Ectodermal cell (in vitro differentiated cells): ENCODE results near the gene LAMP5.

ENCODE experiments used
- H3K27ac ChIP-seq: 2 replicates; pipeline ENCODE4 v1.7.0; 2013; ENCODE audit warnings: mild to moderate bottlenecking, low read depth, low read length; ENCODE audit not compliant: insufficient read depth, poor library complexity, severe bottlenecking
- H3K27me3 ChIP-seq: 2 replicates; pipeline ENCODE4 v1.7.0; 2013; ENCODE audit warnings: mild to moderate bottlenecking, low read length; ENCODE audit not compliant: insufficient read depth, control insufficient read depth, poor library complexity, severe bottlenecking
- H3K36me3 ChIP-seq: one replicate; pipeline ENCODE4 v1.7.0; 2013; ENCODE audit warnings: low read length; ENCODE audit not compliant: control insufficient read depth, insufficient read depth
- H3K4me1 ChIP-seq: one replicate; pipeline ENCODE4 v1.7.0; 2013; ENCODE audit warnings: low read length; ENCODE audit not compliant: control insufficient read depth, insufficient read depth
- H3K4me3 ChIP-seq: 2 replicates; pipeline ENCODE4 v1.7.0; 2013; ENCODE audit warnings: low read depth, low read length, control low read depth; ENCODE audit not compliant: insufficient read depth
- H3K9me3 ChIP-seq: 2 replicates; pipeline ENCODE4 v1.7.0; 2013; ENCODE audit warnings: mild to moderate bottlenecking, low read length, moderate library complexity; ENCODE audit not compliant: control insufficient read depth
- WGBS, 2 experiments: methylation state at CpG; one replicate each; pipeline ENCODE4 v1.1.7; 2013; ENCODE audit warnings: missing lambda C conversion rate in 2 of 2; 5-methylcytosine and 5-hydroxymethylcytosine counted together

Gene LAMP5

GRCh38 chr20:9523636-9524035 lies 9.2 kb downstream of the LAMP5 start:
- WGBS, 2 experiments = 97 to 100% methylated on average over 2 of the region's 3 CpGs
- H3K36me3 ChIP-seq = no peaks in the 10 kb centered on the region

GRCh38 chr20:9531581-9531980 lies 17.2 kb downstream of the LAMP5 start:
- WGBS, 2 experiments = 83 to 85% methylated on average over 1 to 2 of the region's 2 CpGs
- Histone ChIP-seq H3K9me3 (no peaks in the 10 kb centered on the region), H3K27me3 (no peaks in the 10 kb centered on the region), H3K4me3 (no peak overlapping the region), H3K36me3 (no peaks in the 10 kb centered on the region), H3K4me1 (no peaks in the 10 kb centered on the region), H3K27ac (no peak overlapping the region)

More at GRCh38 chr20:9523636-9524035, 9.2 kb downstream of the LAMP5 start:
- Histone ChIP-seq H3K4me3 (no peak overlapping the region), H3K27ac (no peak overlapping the region), H3K27me3 (no peaks in the 10 kb centered on the region), H3K9me3 (no peaks in the 10 kb centered on the region), H3K4me1 (peaks cover 16% of the 10 kb centered on the region)

GRCh38 chr20:9532069-9532838 lies 17.9 kb downstream of the LAMP5 start:
- no peaks in the 10 kb centered on the region for H3K36me3 ChIP-seq
- no peaks in the 10 kb centered on the region for H3K27me3 ChIP-seq
- H3K4me3 ChIP-seq = no peak overlapping the region
- no peak overlapping the region for H3K27ac ChIP-seq
- H3K9me3 ChIP-seq = no peaks in the 10 kb centered on the region
- no peaks in the 10 kb centered on the region for H3K4me1 ChIP-seq
- WGBS, 2 experiments = 85 to 88% methylated on average over 4 of the region's 4 CpGs

- no peaks in the 10 kb centered on the region for H3K9me3 ChIP-seq
- H3K27me3 ChIP-seq = no peaks in the 10 kb centered on the region
- 85 to 91% methylated on average over 4 of the region's 5 CpGs for WGBS, 2 experiments
- no peaks in the 10 kb centered on the region for H3K4me1 ChIP-seq
- no peak overlapping the region for H3K4me3 ChIP-seq
- H3K27ac ChIP-seq = no peak overlapping the region
- no peaks in the 10 kb centered on the region for H3K36me3 ChIP-seq
Measured at GRCh38 chr20:9534025-9534424, 19.6 kb downstream of the LAMP5 start.

- Histone ChIP-seq H3K4me1 (no peaks in the 10 kb centered on the region), H3K27me3 (no peaks in the 10 kb centered on the region), H3K4me3 (no peak overlapping the region), H3K36me3 (no peaks in the 10 kb centered on the region), H3K27ac (no peak overlapping the region), H3K9me3 (no peaks in the 10 kb centered on the region)
- WGBS, 2 experiments = 90 to 97% methylated on average over 2 of the region's 2 CpGs
Measured at GRCh38 chr20:9535449-9535848, 21.1 kb downstream of the LAMP5 start.

- Histone ChIP-seq H3K4me1 (no peaks in the 10 kb centered on the region), H3K9me3 (no peaks in the 10 kb centered on the region), H3K4me3 (no peak overlapping the region), H3K27me3 (no peaks in the 10 kb centered on the region), H3K36me3 (no peaks in the 10 kb centered on the region), H3K27ac (no peak overlapping the region)
- 90 to 91% methylated on average over 4 of the region's 4 CpGs for WGBS, 2 experiments
Measured at GRCh38 chr20:9543214-9543613, 28.8 kb downstream of the LAMP5 start.

GRCh38 chr20:9550283-9550682 lies 35.9 kb downstream of the LAMP5 start:
- H3K4me3 ChIP-seq = no peak overlapping the region
- no CpG with 5 or more reads among the region's 1 CpG for WGBS, 2 experiments
- H3K27ac ChIP-seq = no peak overlapping the region
- no peaks in the 10 kb centered on the region for H3K4me1 ChIP-seq
- H3K27me3 ChIP-seq = no peaks in the 10 kb centered on the region
- no peaks in the 10 kb centered on the region for H3K9me3 ChIP-seq
- H3K36me3 ChIP-seq = no peaks in the 10 kb centered on the region

GRCh38 chr20:9550871-9551270 lies 36.5 kb downstream of the LAMP5 start:
- WGBS, 2 experiments = 90 to 92% methylated on average over 1 to 2 of the region's 2 CpGs
- Histone ChIP-seq H3K9me3 (no peaks in the 10 kb centered on the region), H3K36me3 (no peaks in the 10 kb centered on the region), H3K27me3 (no peaks in the 10 kb centered on the region), H3K4me3 (no peak overlapping the region), H3K4me1 (no peaks in the 10 kb centered on the region), H3K27ac (no peak overlapping the region)

- no peaks in the 10 kb centered on the region for H3K27me3 ChIP-seq
- no peak overlapping the region for H3K4me3 ChIP-seq
- no peaks in the 10 kb centered on the region for H3K36me3 ChIP-seq
- no peak overlapping the region for H3K27ac ChIP-seq
- H3K9me3 ChIP-seq = no peaks in the 10 kb centered on the region
- 95 to 96% methylated on average over 4 of the region's 4 CpGs for WGBS, 2 experiments
- H3K4me1 ChIP-seq = no peaks in the 10 kb centered on the region
Measured at GRCh38 chr20:9551808-9552550, 37.6 kb downstream of the LAMP5 start.

GRCh38 chr20:9555781-9556180 lies 41.4 kb downstream of the LAMP5 start:
- 94 to 99% methylated on average over 2 of the region's 2 CpGs for WGBS, 2 experiments
- Histone ChIP-seq H3K36me3 (no peaks in the 10 kb centered on the region), H3K4me1 (no peaks in the 10 kb centered on the region), H3K4me3 (no peak overlapping the region), H3K27ac (no peak overlapping the region), H3K9me3 (no peaks in the 10 kb centered on the region), H3K27me3 (no peaks in the 10 kb centered on the region)
